ENCODE measurements around the gene SBSN.

SBSN gene

DNA sequence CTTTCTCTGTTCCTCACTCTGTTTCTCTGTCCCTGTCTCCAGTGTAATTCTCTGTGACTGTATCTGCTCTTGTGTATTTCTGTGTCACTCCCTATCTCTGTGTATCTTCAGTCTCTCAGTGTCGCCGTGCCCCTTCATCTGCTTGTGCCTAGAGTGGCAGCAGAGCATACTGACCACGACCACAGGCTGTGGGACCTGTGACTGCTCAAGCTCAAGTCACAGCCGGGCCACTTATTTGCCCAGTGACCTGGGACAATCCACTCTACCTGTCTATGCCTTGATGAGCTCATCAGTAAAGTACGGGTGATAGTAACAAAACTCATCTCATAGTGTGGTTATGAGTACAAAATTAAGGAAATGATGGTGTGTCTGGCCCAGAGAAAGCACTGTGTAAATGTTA, 26.0 kb upstream of the SBSN start:
- DNase-seq = no peak

DNA sequence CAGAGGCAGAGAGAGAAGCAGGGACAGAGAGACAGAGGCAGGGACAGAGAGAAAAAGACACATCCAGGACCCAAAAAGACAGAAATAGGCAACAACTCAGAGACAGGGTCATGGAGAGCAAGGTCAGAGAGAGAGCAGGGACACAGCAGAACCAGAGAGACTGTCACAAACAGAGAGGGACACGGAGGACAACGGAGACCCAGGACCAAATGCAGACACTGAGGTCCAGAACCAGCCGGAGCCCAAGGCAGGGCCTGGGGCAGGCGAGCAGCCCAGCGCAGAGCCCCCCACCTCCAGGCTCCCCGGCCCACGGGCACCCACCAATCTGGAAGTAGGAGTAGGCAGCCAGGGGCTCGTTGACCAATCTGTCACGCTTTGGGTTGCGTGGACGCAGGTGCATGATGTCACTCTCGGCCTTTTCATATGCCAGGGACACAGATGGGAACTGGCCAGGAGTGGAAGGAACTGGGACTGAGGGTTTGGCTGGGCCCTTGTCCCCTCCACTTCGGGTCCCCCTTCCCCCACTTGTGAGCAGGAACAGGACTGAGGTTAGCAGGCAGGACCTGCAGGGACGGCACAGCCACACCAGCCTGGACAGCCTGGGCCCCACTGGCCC, 25.4 kb upstream of the SBSN start:
- no peak for DNase-seq

DNA sequence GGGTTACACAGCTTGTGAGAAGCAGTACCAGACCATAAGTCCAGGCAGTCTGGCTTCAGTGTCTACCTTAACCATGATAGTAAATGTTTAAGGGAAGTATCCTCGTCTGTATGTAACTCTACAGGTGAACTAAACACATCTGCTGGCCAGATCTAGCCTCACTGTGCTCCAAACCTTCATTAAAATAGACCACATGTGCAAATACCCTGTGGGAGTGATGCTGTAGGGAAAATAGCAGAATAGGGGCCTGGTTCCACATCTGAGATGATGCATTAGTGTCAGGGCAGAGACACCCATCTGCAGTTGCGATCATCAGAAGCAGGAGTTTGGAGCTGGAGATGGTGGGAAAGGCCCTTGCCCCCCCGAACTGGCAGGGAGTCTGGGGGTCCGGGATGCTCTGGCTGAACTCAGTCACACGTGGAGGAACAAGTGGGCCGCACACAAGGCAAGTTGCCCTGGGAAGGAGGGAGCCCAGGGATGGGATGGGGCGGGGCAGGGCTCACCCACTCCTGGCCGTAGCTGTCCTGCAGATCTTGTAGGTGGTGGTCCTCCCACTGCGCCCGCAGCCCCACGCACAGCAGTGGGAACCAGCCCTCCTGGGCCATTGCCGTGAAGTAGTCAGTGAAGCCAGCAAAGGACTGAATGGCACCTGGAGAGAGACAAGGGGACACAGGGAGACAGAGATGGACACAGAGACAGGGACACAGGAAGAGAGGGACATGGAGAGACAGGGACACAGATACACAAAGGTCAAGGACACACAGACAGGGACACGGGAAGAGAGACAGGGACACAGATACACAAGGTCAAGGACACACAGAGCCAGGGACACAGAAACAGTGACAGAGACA, 24.6 kb upstream of the SBSN start:
- no peak for DNase-seq

DNA sequence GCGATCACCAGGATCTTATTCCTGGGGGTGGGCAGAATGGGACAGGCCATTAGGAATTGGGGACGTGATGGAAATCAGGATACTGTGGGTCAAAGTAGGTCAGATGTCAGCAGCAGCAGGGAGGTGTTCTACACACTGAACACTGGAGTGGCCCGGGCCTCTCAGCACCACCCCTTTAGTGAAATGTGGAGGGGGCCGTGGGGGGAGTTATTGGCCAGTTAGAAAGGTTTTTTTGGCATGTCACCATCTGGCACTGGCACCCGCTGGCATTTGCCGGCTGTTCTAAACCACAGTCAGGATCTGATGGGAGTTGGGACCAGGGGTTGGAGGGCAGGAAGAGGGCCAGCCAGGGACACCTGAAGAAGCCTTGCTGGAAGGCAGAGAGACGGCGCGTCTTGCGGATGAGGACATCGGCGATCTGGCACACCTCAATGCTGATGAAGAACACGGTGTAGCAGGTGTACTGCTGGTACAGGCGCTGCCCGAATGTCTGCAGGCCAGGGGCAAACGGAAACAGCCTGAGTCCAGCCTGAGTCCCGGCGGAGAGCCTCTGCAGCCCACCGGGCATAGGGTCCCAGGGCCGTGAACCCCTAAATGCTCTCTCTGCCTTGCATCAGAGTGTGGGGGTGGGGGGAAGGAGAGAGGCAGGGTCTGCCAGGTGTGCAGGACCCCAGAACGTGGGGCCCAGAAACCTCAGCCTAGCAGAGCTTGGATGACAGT, 23.1 kb upstream of the SBSN start:
- DNase-seq = no peak

DNA sequence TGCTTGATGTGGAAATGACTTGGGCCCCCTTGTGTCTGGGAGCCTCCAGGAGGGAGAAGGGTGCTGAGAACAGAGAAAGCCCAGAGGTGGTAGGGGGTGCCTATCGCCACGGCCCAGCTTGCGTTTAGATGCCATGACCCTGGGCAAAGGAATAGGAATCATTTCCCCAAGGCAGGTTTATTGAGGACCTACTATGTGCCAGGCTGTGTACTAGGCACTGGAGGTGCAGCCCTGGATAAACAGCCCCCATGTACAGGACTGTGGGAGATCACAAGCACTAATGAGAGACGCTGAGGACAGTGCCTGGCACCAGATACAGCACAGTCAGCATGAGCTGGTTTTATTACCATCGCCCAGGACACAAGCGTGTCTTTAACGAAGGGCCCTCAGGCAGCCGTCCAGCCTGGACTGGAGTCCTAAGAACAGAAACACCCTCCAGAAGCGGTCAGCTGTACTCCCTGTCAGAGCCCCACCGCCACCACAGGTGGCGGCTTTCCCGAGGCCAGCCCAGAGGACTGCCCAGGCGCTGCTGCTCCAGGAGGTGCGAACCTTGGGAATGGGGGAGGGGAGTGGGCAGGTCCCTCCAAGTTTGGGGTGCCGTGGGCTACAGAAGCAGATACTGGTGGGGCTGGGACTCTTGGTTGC, 21.9 kb upstream of the SBSN start:
- no peak for DNase-seq

DNA sequence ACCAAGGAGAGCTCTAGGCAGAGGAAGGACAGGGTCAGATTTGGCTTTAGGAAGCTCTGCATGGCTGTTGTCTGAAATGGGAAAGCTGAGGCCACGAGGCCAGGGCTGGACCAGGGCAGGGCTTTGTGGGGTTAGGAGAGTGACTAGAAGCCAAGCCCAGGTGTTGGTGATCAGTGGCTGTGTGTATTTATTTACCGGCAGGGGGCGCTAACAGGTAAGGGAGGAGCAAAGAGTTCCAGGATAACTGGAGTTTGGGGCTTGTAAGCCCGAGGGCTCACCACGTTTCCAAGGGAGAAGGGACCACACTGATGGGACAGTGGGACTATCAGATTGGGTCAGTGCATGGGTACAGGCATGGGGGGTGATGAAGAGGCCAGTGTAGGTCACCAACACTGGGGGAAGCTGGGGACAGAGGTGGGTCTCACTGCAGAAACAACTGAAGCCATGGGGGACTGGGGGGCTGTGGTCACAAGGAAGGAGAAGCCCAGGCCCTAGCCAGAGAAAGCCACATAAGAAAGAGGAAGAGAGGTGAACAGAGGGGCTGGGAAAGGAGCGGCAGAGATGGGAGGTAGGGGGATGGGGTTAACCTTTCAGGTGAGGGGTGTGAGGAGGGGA, 21.2 kb upstream of the SBSN start:
- peak; percentile 68 for DNase-seq

DNA sequence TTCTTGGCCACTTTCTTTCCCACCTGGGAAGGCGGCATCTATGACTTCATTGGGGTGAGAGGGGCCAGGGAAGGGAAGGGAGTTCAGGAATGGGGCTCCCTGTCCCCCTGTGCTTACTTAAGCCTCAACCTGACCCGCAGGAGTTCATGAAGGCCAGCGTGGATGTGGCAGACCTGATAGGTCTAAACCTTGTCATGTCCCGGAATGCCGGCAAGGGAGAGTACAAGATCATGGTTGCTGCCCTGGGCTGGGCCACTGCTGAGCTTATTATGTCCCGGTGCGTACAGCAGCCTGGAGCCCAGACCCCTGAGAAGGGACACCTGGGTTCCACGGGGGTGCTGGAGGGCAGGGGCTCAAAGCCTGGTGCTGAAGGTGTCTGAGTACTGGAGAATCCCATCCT, 18.4 kb upstream of the SBSN start:
- no peak for DNase-seq

DNA sequence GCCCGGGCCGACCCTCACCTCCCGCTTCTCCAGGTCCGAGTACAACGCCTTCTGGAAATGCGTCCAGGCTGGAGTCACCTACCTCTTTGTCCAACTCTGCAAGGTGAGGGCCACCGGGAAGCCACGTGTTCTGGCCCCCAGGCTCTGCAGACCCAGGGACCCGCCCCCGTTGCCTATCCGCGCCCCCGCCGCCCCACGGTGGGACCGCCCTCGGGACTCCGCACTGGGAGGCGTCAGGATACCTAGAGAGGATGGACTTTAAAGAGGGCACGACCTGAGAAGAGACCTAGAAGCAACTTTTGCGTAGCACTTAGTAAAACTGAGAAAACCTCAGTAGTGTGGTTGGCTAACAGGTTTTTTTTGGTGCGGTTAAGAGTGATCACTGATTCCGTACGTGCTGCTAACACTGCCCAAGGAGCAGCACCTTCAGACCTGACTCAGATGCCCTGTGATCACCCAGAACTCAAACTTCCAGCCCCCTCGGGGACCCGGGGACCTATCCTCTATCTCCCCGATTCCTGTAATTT, 17.8 kb upstream of the SBSN start:
- DNase-seq = peak; percentile 82

DNA sequence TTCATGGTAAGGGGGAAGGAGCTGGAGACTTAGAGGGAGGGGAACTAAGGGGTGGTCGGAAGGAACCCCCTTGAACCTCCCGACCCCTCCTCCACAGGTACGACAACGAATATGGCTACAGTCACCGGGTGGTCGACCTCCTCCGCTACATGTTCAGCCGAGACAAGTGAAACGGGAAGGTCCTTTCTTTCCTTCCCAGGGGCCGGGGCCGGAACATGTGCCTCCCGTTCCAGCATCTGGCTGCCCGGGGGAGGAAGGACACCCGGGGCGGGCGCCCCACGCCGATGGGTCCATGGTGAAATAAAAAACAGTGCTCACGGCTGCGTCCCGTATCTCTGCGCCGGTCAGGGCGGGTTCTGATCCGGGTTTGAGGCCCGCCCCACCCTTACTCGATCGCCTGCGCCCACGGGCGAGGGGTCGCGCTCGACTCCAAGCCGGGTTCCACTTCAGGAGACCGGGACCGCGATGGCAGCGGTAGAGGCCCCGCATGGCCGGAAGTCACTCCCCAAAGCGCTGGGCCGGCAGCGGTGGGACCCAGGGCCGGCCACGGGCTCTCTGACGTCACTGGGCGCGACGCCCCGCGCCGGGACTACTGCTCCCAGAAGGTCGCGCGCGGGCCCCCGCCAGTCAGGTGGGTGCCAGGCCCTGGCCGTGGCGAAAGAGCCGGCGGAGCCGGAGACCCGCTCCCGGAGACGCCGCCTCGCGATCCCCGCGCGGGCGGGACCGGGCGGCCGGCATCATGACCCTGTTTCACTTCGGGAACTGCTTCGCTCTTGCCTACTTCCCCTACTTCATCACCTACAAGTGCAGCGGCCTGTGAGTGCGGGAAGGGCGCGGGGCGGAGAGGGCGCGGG, 17.1 kb upstream of the SBSN start, which contains the start of gene TMEM147:
TSS of gene TMEM147 (plus strand) at position 626 of the 854 bp plus-strand sequence. CDS start at position 740, 114 bp downstream.
- peak; percentile 93 for DNase-seq

DNA sequence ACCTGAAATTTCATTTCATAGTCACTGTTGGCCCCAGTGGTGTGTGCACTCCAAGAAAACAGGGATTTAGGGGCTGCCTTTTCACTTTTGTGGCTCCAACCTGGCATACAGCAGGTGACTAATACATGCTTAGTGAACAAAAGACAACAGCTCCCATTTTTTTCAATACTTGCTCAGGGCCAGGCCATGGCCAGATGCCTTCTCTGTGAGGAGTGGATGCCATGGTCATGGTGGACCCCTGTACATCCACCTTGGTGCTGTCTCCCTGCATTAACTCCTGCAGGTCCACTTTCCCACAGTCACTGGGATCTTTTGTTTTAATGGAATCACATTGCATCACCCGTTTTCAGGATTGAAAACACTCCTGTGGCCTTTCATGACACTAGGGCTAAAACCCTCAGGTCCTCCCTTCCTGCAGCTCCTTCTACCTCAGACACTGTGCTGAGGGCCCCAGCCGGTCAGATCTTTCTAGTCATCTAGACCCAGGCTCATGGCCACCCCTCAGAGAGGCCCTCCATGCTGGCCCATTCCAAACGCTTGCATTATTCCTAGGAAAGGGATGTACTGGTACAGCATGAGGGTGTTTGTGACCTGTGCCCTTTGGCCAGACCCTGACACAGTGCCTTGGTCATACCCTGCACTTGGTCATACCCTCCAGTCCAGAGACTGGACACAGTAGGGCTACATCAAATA, 16.1 kb upstream of the SBSN start:
- no peak for DNase-seq

DNA sequence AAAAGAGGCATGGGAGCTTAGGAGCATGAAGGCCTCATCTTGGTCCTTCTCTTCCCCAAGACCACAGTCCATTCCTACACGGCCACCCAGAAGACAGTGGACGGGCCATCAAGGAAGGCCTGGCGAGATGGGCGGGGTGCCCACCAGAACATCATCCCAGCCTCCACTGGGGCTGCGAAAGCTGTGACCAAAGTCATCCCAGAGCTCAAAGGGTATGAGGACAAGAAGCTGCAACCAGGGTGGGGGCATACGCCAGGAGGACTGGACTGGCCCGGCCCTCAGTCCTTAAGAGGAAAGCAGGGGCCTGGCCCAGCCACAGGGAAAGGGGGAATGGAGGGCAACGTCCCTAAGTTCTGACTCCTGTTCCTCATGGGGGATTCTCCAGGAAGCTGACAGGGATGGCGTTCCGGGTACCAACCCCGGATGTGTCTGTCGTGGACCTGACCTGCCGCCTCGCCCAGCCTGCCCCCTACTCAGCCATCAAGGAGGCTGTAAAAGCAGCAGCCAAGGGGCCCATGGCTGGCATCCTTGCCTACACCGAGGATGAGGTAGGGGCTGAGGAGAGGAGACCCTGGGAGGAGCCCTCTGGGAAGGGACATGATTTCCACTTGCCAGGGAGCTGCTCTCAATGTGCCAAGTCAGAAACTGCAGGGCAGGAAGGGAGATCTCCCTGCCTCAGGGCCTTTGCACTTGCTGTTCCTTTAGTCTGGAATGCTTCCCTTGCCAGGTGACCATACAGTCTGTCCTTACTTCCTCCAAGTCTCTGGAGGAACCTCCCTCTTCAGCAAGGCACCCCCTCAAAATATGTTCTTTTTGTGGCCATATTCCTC, 15.4 kb upstream of the SBSN start:
- no peak for DNase-seq

DNA sequence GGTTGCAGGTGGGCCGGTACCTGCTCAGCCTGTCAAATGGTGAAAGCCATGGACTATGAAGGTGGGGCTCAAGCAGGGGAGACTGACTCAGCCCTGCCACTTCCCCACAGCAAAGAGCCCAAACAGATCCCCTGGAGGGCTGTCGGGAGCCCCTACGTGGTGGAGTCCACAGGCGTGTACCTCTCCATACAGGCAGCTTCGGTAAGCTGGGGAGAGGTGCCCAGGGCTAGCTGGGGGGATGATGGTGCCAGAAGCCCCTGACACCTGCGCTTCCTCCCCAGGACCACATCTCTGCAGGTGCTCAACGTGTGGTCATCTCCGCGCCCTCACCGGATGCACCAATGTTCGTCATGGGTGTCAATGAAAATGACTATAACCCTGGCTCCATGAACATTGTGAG, 14.1 kb upstream of the SBSN start:
- no peak for DNase-seq

DNA sequence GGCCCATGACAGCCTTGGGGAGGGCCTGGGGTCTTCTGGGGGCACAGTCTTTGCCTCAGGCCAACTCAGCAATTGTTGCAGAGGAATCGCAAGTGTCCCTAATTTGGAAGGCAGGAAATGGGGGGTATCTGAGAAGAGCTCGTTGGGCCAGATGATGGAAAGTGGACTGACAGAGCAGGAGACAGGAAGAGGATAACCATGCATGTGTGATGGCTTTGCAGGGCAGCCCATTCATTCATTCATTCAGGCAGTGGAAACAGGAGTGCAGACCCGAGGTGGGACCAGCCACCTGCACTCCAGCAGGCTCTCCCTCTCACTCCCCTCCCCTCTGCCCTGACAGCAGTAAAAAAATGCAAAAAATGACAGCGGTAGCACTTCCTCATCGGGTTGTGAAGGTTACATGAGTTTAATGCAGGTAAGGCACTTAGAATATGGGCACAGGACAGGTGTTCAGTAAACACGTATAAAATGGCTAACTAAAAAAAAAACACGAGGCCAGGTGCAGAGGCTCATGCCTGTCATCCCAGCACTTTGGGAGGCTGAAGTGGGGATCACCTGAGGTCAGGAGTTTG, 12.3 kb upstream of the SBSN start:
- DNase-seq = no peak

DNA sequence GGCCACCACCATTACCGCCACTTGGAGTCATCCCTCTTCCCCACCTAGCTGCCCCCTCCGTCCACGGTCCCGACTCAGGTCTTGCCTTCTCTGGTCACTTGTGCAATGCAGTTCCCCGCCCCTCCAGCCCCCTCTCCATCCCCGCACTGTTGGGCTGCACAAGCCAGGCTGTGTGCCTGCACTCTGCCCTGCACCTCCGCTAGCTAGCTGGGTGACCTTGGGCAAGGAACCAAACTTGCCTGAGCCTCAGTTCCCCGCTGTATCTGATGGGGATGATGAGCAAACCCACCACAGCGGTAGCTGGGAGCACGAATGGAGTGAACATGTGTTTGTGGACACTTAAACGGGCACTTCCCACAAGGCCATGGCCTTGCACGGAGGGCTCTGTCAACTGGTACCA, 11.7 kb upstream of the SBSN start:
- no peak for DNase-seq

DNA sequence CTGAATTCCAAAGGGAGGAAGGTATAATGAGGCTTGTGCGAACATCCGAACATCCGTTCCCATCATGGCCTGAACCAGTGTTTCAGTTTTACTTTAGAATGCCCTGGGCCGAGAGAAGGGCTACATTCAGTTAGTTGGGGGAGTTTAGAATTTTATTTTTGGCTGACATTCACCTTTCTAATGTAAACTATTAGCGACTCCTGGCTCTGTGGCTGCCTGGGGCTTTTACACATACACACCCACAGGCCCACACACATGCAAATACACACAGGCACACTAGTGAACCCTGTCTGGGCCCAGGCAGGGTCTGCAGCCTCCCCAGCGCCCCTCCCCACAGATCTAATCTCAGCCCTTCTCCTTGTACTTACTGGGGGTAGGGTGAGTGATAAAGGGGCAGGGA, 11.2 kb upstream of the SBSN start:
- DNase-seq = no peak

DNA sequence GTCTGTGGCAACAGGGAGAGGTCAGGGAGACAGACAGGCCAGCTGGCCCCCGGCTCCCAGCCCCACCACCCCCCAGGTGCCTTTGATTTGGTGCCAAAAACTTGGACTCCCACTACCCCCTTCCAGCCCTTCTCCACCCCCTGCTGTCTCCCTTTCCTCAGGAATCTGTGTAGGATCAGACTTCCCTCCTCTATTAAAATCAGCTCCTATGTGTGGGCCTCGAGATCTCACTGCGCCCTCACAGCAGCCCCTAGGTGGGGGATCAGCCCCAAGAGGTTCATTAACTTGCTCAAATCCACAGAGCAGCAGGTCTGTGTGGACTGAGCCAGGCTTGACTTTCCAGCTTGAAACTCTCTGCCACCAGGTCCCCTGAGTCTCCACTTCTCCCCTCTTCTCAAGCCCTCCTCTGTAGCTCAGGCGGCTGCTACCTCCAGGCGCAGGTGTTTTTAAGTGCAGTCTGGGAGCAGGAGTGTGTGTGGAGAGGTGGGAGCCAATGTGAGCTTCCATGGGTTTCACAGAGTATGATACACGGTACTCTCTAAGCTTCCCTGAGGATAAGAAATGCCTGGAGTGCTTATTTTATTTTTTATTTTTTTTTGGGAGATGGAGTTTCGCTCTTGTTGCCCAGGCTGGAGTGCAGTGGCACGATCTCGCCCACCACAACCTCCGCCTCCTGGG, 6.8 kb upstream of the SBSN start:
- DNase-seq = no peak

DNA sequence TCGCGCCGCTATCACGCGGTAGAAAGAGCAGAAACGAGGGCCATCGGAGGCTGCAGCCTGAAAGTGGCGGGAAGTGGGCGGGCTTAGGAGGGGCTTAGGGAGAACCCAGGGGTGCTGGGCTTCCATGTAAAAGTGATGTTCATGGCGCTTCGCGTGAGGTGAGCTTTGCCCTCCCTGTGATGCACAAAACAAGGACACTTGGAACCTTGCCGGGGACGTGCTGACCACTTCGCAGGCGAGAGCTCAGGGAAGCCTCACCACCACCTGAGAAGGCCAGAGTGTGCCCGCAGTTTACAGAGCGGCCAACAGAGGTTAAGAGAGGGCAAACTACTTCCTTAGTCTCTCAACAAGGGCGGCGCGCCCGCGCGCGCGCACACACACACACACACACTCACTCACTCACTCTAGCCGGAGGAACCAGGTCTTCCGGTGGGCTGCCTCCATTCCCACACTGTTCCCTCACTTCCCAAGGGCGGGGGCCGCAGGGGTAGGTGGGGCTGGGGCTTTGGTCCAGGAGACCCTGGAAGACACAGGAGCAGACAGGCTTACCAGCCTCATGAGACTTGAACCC, 5.8 kb upstream of the SBSN start:
- peak; percentile 59 for DNase-seq

DNA sequence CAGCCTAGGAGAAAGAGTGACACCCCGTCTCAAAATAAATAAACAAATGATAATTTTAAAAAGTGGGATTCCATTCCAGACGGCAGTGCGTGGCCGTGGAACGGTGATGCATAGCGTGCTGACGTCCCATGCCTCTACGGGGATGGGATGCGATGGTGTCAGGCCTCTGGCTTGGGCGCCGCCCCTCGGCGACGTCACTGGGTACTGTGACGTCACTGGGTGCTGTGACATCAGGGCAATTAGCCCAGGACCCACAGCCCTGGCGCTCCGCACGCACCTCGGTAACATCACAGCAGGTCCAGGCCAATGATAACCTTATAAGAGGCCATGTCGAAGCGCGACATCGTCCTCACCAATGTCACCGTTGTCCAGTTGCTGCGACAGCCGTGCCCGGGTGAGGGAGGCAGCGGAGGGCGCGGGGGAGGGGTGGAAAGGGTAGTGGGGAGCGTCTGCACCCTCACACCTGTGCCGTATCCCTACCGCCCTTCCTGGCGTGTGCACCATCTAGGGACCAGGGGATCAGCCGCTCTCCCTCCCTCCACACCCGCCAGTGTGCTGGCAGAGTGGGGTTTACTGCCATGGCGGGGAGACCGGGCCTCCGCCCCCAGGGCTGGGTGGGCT, 5.2 kb upstream of the SBSN start, which contains the start of gene GAPDHS:
TSS of gene GAPDHS (plus strand) at position 256 of the 621 bp plus-strand sequence. CDS start at position 328, 72 bp downstream.
- DNase-seq = no peak

Data from stimulated activated CD8-positive, alpha-beta memory T cell treated with anti-CD3 and anti-CD28 coated beads, Interleukin-4, amount 100 ng/mL, for 48 hours (primary cell).